Prostate gland (tissue), 2 donors: Measurements from ENCODE around the gene ACBD3.

Source experiments
- POLR2A ChIP-seq: fragments of 450-650 bp; IDR thresholded peaks from one replicate; pipeline ENCODE4 v1.6.1; 2016; ENCODE audit warnings: antibody characterized with exemption, mild to moderate bottlenecking
- POLR2AphosphoS5 ChIP-seq: sonication (generic); formaldehyde crosslinking; IDR thresholded peaks from one replicate; pipeline ENCODE4 v1.6.1; 2017; ENCODE audit warnings: antibody characterized with exemption
- TF ChIP-seq, protein P1 (sequence below), 4 experiments: fragments of 200-600 bp in 2 of 4; fragments of 450-650 bp in 2 of 4; sonication (generic) in 2 of 4; IDR thresholded peaks; 1 replicate in 3 of 4; 2 replicates in 1 of 4; pipeline ENCODE4 v1.5.1; 2016 to 2019; ENCODE audit warnings: antibody characterized with exemption in 4 of 4, mild to moderate bottlenecking in 2 of 4, moderate library complexity in 2 of 4

DNA sequence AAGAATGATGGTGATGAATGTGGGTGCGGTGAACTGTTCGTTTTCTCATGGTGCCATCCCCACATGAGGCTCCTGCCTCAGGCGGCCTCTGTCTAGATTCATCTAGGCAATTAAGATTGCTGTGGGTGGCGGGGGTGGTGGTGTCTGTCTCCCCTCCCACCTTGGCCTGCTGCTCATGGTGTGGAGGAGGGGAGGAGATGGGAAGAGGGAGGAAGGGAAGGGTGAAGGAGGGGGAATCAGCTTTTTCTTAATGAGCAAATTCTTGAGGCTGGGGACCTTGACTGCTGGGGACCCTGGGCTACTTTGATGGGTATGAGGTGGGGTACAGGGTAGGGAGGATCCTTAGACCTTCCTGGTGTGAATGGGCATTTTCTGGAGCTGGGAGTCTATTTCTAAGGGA, 68.2 kb downstream of the ACBD3 start:
- TF ChIP-seq POLR2AphosphoS5 (no peak), POLR2A (no peak)
- TF ChIP-seq, protein P1, sequence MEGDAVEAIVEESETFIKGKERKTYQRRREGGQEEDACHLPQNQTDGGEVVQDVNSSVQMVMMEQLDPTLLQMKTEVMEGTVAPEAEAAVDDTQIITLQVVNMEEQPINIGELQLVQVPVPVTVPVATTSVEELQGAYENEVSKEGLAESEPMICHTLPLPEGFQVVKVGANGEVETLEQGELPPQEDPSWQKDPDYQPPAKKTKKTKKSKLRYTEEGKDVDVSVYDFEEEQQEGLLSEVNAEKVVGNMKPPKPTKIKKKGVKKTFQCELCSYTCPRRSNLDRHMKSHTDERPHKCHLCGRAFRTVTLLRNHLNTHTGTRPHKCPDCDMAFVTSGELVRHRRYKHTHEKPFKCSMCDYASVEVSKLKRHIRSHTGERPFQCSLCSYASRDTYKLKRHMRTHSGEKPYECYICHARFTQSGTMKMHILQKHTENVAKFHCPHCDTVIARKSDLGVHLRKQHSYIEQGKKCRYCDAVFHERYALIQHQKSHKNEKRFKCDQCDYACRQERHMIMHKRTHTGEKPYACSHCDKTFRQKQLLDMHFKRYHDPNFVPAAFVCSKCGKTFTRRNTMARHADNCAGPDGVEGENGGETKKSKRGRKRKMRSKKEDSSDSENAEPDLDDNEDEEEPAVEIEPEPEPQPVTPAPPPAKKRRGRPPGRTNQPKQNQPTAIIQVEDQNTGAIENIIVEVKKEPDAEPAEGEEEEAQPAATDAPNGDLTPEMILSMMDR (IDR thresholded peaks at IDR 0.05): no peak
